GM23338 (cell line): Measurements from ENCODE around the gene PPP1R37.

Experiments
- EZH2phosphoT487 ChIP-seq: fragments of 200-600 bp; sonication (generic); IDR thresholded peaks from one replicate; pipeline ENCODE4 v1.8.1; 2018; ENCODE audit warnings: antibody characterized with exemption; ENCODE audit not compliant: unreplicated experiment
- POLR2AphosphoS5 ChIP-seq: IDR thresholded peaks from 2 replicates; pipeline ENCODE4 v1.6.1; 2016; ENCODE audit warnings: antibody characterized with exemption, low read depth
- TF ChIP-seq, protein P1 (sequence below), 2 experiments: fragments of 200-600 bp in 1 of 2; sonication (generic) in 1 of 2; conservative IDR thresholded peaks; 2 replicates each; pipeline versions ENCODE4 v1.5.1 to v1.6.1; 2016 to 2017; ENCODE audit warnings: antibody characterized with exemption in 2 of 2, low read depth in 2 of 2, mild to moderate bottlenecking in 2 of 2, moderate library complexity in 1 of 2
- TF ChIP-seq, protein P2 (sequence below): IDR thresholded peaks from one replicate; pipeline ENCODE4 v1.6.1; 2018; ENCODE audit warnings: antibody characterized with exemption; ENCODE audit not compliant: unreplicated experiment

DNA sequence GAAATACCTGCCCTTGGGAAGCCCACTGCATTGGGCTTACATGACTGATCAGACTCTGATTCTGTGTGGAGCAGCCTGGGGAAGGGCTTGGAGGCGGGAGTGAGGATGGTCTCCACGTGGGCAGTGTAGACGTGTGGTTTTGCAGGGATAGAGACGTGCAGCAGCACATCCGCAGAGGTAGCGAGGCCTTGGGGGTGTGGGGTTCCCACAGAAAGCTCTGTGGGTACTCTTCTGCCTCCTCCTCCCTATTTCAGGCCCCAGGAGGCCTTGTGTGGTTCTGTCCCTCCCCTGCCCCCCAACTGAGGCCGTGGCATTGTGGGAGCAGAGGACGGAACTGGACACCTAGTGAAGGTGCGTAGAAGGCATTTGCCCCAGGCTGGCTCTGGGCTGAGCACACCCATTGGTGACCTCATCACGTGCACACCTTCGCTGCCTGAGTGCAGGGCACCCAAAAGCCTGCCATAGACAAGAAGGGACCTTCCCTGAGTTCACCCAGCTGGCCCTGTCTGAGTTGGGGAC, 28.9 kb downstream of the PPP1R37 start:
- TF ChIP-seq, protein P1, sequence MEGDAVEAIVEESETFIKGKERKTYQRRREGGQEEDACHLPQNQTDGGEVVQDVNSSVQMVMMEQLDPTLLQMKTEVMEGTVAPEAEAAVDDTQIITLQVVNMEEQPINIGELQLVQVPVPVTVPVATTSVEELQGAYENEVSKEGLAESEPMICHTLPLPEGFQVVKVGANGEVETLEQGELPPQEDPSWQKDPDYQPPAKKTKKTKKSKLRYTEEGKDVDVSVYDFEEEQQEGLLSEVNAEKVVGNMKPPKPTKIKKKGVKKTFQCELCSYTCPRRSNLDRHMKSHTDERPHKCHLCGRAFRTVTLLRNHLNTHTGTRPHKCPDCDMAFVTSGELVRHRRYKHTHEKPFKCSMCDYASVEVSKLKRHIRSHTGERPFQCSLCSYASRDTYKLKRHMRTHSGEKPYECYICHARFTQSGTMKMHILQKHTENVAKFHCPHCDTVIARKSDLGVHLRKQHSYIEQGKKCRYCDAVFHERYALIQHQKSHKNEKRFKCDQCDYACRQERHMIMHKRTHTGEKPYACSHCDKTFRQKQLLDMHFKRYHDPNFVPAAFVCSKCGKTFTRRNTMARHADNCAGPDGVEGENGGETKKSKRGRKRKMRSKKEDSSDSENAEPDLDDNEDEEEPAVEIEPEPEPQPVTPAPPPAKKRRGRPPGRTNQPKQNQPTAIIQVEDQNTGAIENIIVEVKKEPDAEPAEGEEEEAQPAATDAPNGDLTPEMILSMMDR (conservative IDR thresholded peaks at IDR 0.05; ENCODE audit: low read depth in 2 of 2), result no peak
- TF ChIP-seq EZH2phosphoT487 (no peak), POLR2AphosphoS5 (no peak)
- TF ChIP-seq, protein P2, sequence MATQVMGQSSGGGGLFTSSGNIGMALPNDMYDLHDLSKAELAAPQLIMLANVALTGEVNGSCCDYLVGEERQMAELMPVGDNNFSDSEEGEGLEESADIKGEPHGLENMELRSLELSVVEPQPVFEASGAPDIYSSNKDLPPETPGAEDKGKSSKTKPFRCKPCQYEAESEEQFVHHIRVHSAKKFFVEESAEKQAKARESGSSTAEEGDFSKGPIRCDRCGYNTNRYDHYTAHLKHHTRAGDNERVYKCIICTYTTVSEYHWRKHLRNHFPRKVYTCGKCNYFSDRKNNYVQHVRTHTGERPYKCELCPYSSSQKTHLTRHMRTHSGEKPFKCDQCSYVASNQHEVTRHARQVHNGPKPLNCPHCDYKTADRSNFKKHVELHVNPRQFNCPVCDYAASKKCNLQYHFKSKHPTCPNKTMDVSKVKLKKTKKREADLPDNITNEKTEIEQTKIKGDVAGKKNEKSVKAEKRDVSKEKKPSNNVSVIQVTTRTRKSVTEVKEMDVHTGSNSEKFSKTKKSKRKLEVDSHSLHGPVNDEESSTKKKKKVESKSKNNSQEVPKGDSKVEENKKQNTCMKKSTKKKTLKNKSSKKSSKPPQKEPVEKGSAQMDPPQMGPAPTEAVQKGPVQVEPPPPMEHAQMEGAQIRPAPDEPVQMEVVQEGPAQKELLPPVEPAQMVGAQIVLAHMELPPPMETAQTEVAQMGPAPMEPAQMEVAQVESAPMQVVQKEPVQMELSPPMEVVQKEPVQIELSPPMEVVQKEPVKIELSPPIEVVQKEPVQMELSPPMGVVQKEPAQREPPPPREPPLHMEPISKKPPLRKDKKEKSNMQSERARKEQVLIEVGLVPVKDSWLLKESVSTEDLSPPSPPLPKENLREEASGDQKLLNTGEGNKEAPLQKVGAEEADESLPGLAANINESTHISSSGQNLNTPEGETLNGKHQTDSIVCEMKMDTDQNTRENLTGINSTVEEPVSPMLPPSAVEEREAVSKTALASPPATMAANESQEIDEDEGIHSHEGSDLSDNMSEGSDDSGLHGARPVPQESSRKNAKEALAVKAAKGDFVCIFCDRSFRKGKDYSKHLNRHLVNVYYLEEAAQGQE, result no peak
